GM18508 (cell line): Measurements from ENCODE around the gene TMEM87B.

Experiments
- ATAC-seq: cut with Tn5 transposase; IDR thresholded peaks from one replicate; pipeline ENCODE4 v1.9.1; 2021; ENCODE audit warnings: moderate number of reproducible peaks; ENCODE audit not compliant: insufficient read depth, unreplicated experiment

TMEM87B gene

GRCh38 chr2:112162341-112162740 lies 107.3 kb downstream of the TMEM87B start:
- ATAC-seq: no peak

DNA sequence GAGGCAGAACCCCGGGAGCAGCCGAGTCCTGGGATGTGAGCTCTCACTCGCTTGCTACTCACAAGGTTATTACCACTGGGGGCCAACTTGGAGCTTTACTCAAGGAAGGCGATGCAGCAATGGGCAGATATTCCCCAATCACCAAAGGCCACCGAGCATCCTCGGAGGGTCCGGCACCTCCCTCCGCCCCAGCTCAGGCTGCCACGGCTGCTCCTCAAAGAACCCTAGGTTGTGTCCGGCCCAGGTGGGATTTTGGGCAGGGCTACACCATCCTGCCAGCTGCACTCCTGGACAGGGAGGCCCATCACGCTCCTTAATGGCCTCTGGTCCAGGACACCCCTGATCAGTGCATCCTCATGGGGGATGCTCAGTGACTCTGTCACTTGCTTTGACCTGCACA lies 107.9 kb downstream of the TMEM87B start:
- ATAC-seq: no peak

- ATAC-seq: no peak
These were observed 108.5 kb downstream of the TMEM87B start for GRCh38 chr2:112163541-112163981.

DNA sequence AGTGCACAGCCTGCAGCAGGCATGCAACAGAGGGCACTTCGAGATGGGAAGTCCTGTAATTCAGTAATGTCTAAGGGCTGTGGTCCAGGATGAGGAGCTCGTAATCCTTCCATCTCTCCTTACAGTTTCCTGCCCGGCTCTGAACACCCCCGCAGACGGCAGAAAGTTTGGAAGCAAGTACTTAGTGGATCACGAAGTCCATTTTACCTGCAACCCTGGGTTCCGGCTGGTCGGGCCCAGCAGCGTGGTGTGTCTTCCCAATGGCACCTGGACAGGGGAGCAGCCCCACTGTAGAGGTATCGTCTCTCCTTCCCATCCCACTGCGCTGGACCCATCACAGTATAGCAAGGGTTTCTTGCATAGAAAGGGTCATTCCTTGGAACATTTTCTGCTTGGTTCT lies 109.8 kb downstream of the TMEM87B start:
- ATAC-seq: no peak

DNA sequence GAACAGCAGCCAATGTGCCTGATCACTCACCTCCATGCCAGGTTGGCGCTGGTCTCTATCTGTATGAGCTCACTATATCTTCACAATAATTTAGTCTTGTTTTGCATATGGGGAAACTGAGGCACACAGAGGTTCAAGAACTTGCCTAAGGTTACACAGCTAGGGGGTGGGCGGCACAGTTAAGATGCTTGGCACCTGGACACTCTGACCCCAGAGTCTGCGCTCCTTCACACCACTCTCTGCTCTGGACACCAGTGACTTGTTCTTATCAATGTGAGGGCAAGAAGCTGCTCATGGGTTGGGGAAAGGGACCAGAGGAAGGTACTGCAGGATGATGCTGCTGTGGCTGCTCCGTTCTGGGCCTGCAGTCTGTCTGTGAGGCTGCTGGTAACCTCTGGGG lies 110.2 kb downstream of the TMEM87B start:
- ATAC-seq: no peak

GRCh38 chr2:112166806-112167499 lies 111.9 kb downstream of the TMEM87B start:
- ATAC-seq: no peak

DNA sequence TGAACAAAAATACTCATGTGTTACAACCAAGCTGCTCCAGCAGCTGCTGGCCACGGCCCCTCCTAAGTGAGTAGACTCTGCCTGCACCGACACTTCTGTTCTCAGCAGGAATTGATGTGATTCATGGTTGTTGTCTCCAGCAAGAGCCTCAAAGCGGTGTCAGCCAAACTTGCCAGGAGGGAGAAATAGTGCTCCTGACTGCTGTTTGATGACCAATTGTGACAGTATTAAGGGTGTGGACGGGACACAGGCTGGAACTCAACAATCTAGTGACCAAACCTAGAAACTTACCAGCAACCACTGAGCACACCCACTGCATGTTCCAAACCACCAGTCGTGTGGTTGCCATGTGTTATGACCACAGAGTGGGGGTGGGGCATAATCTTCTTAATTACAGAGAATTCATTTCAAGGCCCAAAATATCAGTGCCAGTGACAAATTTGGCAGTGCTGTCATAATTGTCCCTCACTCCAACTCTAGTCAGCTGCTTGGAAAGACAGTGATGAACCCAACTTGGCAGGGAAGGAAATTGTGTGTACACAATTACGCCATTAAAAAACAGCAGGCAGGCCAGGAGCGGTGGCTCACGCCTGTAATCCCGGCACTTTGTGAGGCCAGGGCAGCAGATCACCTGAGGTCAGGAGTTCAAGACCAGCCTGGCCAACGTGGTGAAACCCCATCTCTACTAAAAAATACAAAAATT lies 113.5 kb downstream of the TMEM87B start:
- no peak for ATAC-seq
